Astrocyte of the spinal cord (primary cell): ENCODE data around the gene OPN1MW2.
"Not testable (repeated sequence)": the region's sequence is repeated elsewhere in the genome, so short reads cannot be mapped to it uniquely, and the experiment has no call there.

Experiments
- DNase-seq: peaks from one replicate; pipeline ENCODE4 v3.0.0; 2011; ENCODE audit warnings: low read depth, low spot score
- H3K4me3 ChIP-seq: 2 replicates; pipeline ENCODE4 v1.5.1; 2011; ENCODE audit warnings: low read depth, mild to moderate bottlenecking, low read length, moderate library complexity
- in situ Hi-C: cut with HindIII; loops from 2 replicates; pipeline ENCODE4 v1.10.0; 2017; ENCODE audit warnings: low sequenced_read_pairs

The OPN1MW2 gene

DNA sequence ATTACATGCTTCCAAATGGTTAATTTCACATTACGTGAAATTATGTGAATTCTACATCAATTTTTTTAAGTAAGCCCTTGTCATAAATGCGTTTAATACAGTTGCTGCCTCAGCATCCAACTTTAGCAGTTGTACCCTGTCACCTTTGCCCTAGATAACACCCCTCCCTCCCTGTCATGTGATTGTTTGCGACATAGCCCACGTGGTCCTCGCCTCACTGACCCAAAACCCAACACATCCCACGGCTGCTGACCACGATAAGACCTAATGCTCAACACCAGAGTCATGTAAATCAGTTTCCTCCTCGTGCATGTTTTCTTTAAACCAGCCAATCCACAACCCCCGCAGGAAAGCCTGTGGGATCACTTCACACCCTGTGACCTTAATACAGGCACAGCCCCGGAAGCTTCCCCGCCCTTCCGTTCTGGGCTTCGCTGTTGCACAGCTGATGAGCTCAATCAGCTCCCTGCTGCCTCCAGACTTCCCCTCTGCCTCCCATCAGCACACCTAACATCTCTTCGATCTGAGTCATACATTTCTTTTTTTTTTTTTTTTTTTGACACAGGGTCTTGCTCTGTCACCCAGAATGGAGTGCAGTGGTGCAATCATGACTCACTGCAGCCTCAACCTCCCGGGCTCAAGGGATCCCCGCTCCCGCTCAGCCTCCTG, 28.0 kb downstream of the OPN1MW2 start:
- in situ Hi-C loops, DNase-seq, H3K4me3 ChIP-seq: not testable (repeated sequence)

DNA sequence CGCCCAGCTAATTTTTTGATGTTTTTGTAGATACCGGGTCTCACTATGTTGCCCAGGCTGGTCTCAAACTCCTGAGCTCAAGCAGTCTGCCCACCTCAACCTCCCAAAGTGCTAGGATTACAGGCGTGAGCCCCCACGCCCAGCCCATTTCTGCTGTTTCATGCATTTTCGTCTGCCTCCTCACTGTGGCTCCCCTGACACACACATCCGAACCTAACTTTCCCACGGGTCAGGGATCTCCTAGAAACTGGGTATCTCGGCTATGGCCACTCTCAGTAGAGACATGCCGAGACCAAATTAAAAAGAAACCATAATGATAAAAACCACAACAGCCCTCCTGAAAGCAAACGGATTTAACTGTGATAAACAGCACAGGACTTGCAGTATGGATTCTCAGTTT, 28.5 kb downstream of the OPN1MW2 start:
- H3K4me3 ChIP-seq, DNase-seq, in situ Hi-C loops: not testable (repeated sequence)

DNA sequence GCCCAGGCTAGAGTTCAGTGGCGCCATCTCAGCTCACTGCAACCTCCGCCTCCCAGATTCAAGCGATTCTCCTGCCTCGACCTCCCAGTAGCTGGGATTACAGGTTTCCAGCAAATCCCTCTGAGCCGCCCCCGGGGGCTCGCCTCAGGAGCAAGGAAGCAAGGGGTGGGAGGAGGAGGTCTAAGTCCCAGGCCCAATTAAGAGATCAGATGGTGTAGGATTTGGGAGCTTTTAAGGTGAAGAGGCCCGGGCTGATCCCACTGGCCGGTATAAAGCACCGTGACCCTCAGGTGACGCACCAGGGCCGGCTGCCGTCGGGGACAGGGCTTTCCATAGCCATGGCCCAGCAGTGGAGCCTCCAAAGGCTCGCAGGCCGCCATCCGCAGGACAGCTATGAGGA, 37.7 kb downstream of the OPN1MW2 start, which contains the start of gene OPN1MW3:
Gene OPN1MW3 (plus strand): TSS at position 301 of the 400 bp plus-strand sequence. CDS start 38 bp downstream, at position 339.
- H3K4me3 ChIP-seq, in situ Hi-C loops, DNase-seq: not testable (repeated sequence)

DNA sequence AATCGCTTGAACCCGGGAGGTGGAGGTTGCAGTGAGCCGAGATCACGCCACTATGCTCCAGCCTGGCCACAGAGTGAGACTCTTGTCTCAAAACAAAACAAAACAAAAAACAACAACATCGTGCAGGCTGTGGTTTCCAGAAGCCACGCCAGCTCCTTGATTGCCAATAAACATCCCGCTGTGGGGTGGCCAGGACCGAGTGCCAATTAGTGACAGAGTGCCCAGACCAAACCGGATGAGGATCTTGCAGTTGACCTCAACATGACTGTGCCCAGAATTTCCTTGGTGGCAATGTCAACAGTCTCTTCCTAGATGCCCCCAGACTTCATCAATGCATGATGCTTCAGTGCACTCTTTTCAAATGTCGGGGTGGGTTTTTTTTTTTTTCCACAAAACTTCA, 39.2 kb downstream of the OPN1MW2 start:
- H3K4me3 ChIP-seq, DNase-seq, in situ Hi-C loops: not testable (repeated sequence)

DNA sequence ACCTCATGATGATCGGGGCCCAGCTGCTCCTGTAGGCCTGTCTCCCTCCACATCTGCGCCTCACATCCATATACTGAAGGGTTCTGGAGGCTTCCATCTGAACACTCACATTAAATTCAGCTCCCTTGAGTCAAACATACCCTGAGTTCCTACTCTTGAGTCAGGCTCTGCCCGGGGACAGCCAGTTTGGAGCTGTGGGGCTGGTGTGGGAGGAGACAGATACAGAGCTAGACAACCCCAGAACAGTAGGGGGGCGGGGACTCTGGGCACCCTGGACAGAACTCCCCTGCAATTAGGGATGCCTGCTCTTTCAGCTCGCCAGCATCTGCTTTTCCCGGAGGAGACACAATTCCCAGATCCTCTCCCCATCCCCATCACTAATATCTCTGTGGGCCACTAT, 43.5 kb downstream of the OPN1MW2 start:
- in situ Hi-C loops, H3K4me3 ChIP-seq, DNase-seq: not testable (repeated sequence)

DNA sequence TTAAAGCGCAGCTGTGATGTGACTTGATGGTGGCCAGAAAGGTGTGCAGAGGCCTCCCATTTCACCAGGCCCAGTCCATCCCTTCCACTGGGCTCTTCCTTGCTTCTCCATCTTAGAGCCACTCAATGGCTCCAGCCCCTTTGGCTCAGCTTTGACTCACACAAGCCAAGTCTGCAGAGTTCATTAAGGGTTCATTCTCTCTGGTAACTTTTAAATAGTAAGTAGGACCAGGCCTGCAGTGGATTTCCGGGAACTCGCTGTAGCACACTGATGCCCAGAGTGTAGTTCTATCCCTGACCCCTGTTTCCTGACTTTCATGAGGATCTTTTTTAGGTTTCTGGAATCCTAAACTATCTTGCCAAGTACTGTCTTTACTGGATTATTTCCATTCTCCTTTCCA, 49.7 kb downstream of the OPN1MW2 start:
- H3K4me3 ChIP-seq, in situ Hi-C loops, DNase-seq: not testable (repeated sequence)
